GM20000 (cell line): Measurements from ENCODE around the gene MAD1L1.

Experiments
- DNase-seq: peaks from one replicate; pipeline ENCODE4 v3.0.0; 2012; ENCODE audit warnings: low spot score
- CTCF ChIP-seq: IDR thresholded peaks from 2 replicates; pipeline ENCODE4 v1.5.1; 2012; ENCODE audit warnings: mild to moderate bottlenecking, control low read depth; ENCODE audit errors: extremely low read depth, missing control alignments

The MAD1L1 gene

GRCh38 chr7:1957471-1958225, 275.1 kb downstream of the MAD1L1 start:
- TF ChIP-seq CTCF = no peak
- DNase-seq = no peak

- TF ChIP-seq CTCF = no peak
- DNase-seq = no peak
These were observed 275.9 kb downstream of the MAD1L1 start for GRCh38 chr7:1956611-1957470.

GRCh38 chr7:1956141-1956540, 276.6 kb downstream of the MAD1L1 start:
- DNase-seq = no peak
- no peak for TF ChIP-seq CTCF

- TF ChIP-seq CTCF = no peak
- DNase-seq = no peak
These were observed 278.3 kb downstream of the MAD1L1 start for GRCh38 chr7:1954366-1955004.

- no peak for TF ChIP-seq CTCF
These were observed 279.2 kb downstream of the MAD1L1 start for GRCh38 chr7:1953199-1954190.

GRCh38 chr7:1952781-1953180, 280.0 kb downstream of the MAD1L1 start:
- no peak for TF ChIP-seq CTCF
- DNase-seq = no peak

More at GRCh38 chr7:1953199-1954190, 279.2 kb downstream of the MAD1L1 start:
- DNase-seq = no peak
